Endothelial cell of umbilical vein (primary cell): ENCODE measurements around the gene GAST. TPM values are rescaled to one million over a fixed set of nuclear protein-coding genes. Genes with fewer than 3 reads are reported as not detected.

ENCODE experiments used
- BruUV-seq: library from RNA; stranded (reverse); fragments of 400-500 nt; replicated peaks from 2 replicates; lab custom pipeline; 2021; lab: Mats Ljungman, UMichigan
- CTCF ChIA-PET: fragments of 300-600, 350-600 bp; sonication (Branson Sonifier 250); formaldehyde crosslinking; loops from one replicate; lab custom pipeline; 2021; ENCODE audit warnings: antibody characterized with exemption, inconsistent platforms; lab: Charles Lee
- POLR2A ChIA-PET: fragments of 300-600, 350-600 bp; sonication (Branson Sonifier 250); formaldehyde crosslinking; loops from one replicate; lab custom pipeline; 2021; ENCODE audit warnings: antibody characterized with exemption, inconsistent platforms; lab: Charles Lee
- DNase-seq: peaks from one replicate; pipeline ENCODE4 v3.0.0-alpha.2; 2011; ENCODE audit warnings: low read depth, low spot score
- FAIRE-seq: peaks from 2 replicates; lab custom pipeline; 2011; peaks lifted over from hg19 to GRCh38; lab: Jason Lieb, UNC
- H2AFZ ChIP-seq: 2 replicates; pipeline ENCODE4 v1.6.0; 2012; ENCODE audit warnings: low read depth, low read length, control low read depth, inconsistent platforms
- H3K27ac ChIP-seq: 2 replicates; pipeline ENCODE4 v1.5.1; 2011; ENCODE audit warnings: low read depth, mild to moderate bottlenecking, control low read depth, low read length, moderate library complexity; ENCODE audit not compliant: insufficient read depth
- H3K27me3 ChIP-seq, 2 experiments: 2 replicates each; pipeline versions ENCODE4 v1.6.0 to v1.6.1; 2011; ENCODE audit warnings: low read length in 2 of 2, mixed read lengths in 1 of 2; ENCODE audit not compliant: control insufficient read depth in 2 of 2, insufficient read depth in 2 of 2
- H3K36me3 ChIP-seq, 2 experiments: 2 replicates in 1 of 2; 3 replicates in 1 of 2; pipeline ENCODE4 v1.5.1; 2011; ENCODE audit warnings: low read length in 2 of 2, mild to moderate bottlenecking in 1 of 2, moderate library complexity in 1 of 2; ENCODE audit not compliant: control insufficient read depth in 2 of 2, insufficient read depth in 2 of 2; ENCODE audit errors: extremely low read depth in 1 of 2
- H3K4me1 ChIP-seq: 3 replicates; pipeline ENCODE4 v1.5.1; 2011; ENCODE audit warnings: mild to moderate bottlenecking, low read length; ENCODE audit not compliant: control insufficient read depth, insufficient read depth; ENCODE audit errors: extremely low read depth
- H3K4me2 ChIP-seq: 2 replicates; pipeline ENCODE4 v1.6.1; 2011; ENCODE audit warnings: low read length, control low read depth, mixed read lengths; ENCODE audit not compliant: insufficient read depth
- H3K4me3 ChIP-seq, 3 experiments: fragments of 200-600 bp in 1 of 3; sonication (generic), shearing (Covaris generic) in 1 of 3; replicated peaks in 1 of 3; 2 replicates each; pipeline ENCODE4 v1.5.1; 2011 to 2016; ENCODE audit warnings: control low read depth in 3 of 3, low read length in 3 of 3, mild to moderate bottlenecking in 2 of 3, inconsistent platforms in 1 of 3, low read depth in 1 of 3, moderate library complexity in 1 of 3; ENCODE audit not compliant: insufficient read depth in 1 of 3
- H3K79me2 ChIP-seq: 2 replicates; pipeline ENCODE4 v1.6.0; 2012; ENCODE audit warnings: low read length, inconsistent platforms; ENCODE audit not compliant: control insufficient read depth, insufficient read depth
- H3K9ac ChIP-seq: replicated peaks from 2 replicates; pipeline ENCODE3; 2011; ENCODE audit warnings: low read length, control low read depth; ENCODE audit not compliant: insufficient read depth; ENCODE audit errors: extremely low read depth
- H3K9me1 ChIP-seq: replicated peaks from 3 replicates; pipeline ENCODE4 v1.6.0; 2011; ENCODE audit warnings: mild to moderate bottlenecking, low read length; ENCODE audit not compliant: control insufficient read depth, insufficient read depth; ENCODE audit errors: extremely low read depth
- H3K9me3 ChIP-seq: replicated peaks from 2 replicates; pipeline ENCODE4 v1.5.1; 2012; ENCODE audit warnings: low read length, inconsistent platforms; ENCODE audit not compliant: control insufficient read depth, insufficient read depth
- H4K20me1 ChIP-seq: replicated peaks from 2 replicates; pipeline ENCODE3; 2011; ENCODE audit warnings: mild to moderate bottlenecking, low read length; ENCODE audit not compliant: control insufficient read depth, insufficient read depth; ENCODE audit errors: extremely low read depth
- FOS ChIP-seq: IDR thresholded peaks from 2 replicates; pipeline ENCODE4 v1.6.1; 2011; ENCODE audit warnings: mild to moderate bottlenecking, low read length, moderate library complexity, borderline replicate concordance; ENCODE audit not compliant: insufficient read depth
- GATA2 ChIP-seq: IDR thresholded peaks from 2 replicates; pipeline ENCODE4 v1.7.0; 2011; ENCODE audit warnings: low read depth, mild to moderate bottlenecking, moderate library complexity, mixed read lengths, low read length; ENCODE audit not compliant: insufficient read length, insufficient read depth
- JUN ChIP-seq: IDR thresholded peaks from 2 replicates; pipeline ENCODE4 v1.6.1; 2011; ENCODE audit warnings: borderline replicate concordance, low read depth; ENCODE audit not compliant: insufficient read length, insufficient read depth
- MAX ChIP-seq: IDR thresholded peaks from 2 replicates; pipeline ENCODE4 v1.6.1; 2011; ENCODE audit not compliant: insufficient read depth, insufficient read length
- MYC ChIP-seq: IDR thresholded peaks from one replicate; pipeline ENCODE4 v1.6.1; 2011; ENCODE audit warnings: mild to moderate bottlenecking, low read depth, low read length
- POLR2A ChIP-seq: IDR thresholded peaks from 2 replicates; pipeline ENCODE4 v1.6.1; 2012; ENCODE audit warnings: low read depth, mild to moderate bottlenecking, control low read depth, low read length
- POLR2AphosphoS5 ChIP-seq: IDR thresholded peaks from 2 replicates; pipeline ENCODE4 v1.6.1; 2012; ENCODE audit warnings: low read depth, mild to moderate bottlenecking, control low read depth, low read length, moderate library complexity; ENCODE audit not compliant: insufficient read depth
- dilution Hi-C: fragments of 300-500 bp; cut with MboI; formaldehyde crosslinking; loops from one replicate; pipeline ENCODE4 v1.15.0; 2019; ENCODE audit warnings: low sequenced_read_pairs; ENCODE audit not compliant: extremely low pct_ligation_motif_present
- intact Hi-C: fragments of 100-400 bp; cut with micrococcal nuclease; formaldehyde crosslinking; loops from one replicate; pipeline ENCODE4 v1.10.0; 2022
- polyA plus RNA-seq, 4 experiments: library from polyadenylated mRNA; depleted of rRNA in 3 of 4; stranded (reverse) in 3 of 4; unstranded in 1 of 4; fragments of >200 nt; gene quantifications; 2 replicates each; pipeline versions ENCODE4 v1.2.1 to v1.2.3, GENCODE V29; 2011 to 2012; ENCODE audit warnings: missing spikeins in 1 of 4
- total RNA-seq: library from RNA; stranded (reverse); gene quantifications from 2 replicates; pipeline ENCODE4 v1.2.3, GENCODE V29; 2021

GAST gene
- total and polyA plus RNA-seq, 2 donors (not counting 3 experiments of a cell fraction or from before 2014, with no cell fraction given), result not detected

GRCh38 chr17:41679740-41680425 is 32.2 kb upstream of the GAST start:
- Histone ChIP-seq H3K79me2 (no peaks in the 10 kb centered on the region), H3K9ac (no peak overlapping the region), H3K36me3 (no peaks in the 10 kb centered on the region), H3K4me1 (peaks cover 14% of the 10 kb centered on the region), H3K9me3 (no peaks in the 10 kb centered on the region), H3K4me2 (no peak overlapping the region), H2AFZ (no peak overlapping the region), H4K20me1 (no peaks in the 10 kb centered on the region), H3K27ac (no peak overlapping the region), H3K27me3 (peaks cover 0 to 7% of the 10 kb centered on the region in 2 experiments), H3K9me1 (no peaks in the 10 kb centered on the region), H3K4me3 (no peak overlapping the region)
- ChIA-PET POLR2A (interaction anchor here (0.6 to 2.5 kb wide), 5 partner anchors 8 to 729 kb away, joined by 3 to 33 read pairs (median 8); partner anchors contain the start of gene EIF1), CTCF (interaction anchor here (1.7 to 4.5 kb wide), 5 partner anchors 9 to 17 kb away, joined by 8 to 28 read pairs (median 13); partner anchors contain the start of gene EIF1)
- intact Hi-C loops, result loop anchor here (1.0 kb wide), 1 partner anchor 8 kb away; the partner anchor contains the start of gene EIF1
- dilution Hi-C loops, result no loop called here
- TF ChIP-seq MAX, result no peak
- TF ChIP-seq MYC, result no peak
- TF ChIP-seq GATA2, result no peak
- no peak for TF ChIP-seq POLR2A
- TF ChIP-seq FOS, result no peak
- no peak for TF ChIP-seq POLR2AphosphoS5
- TF ChIP-seq JUN, result no peak
- FAIRE-seq, result no peak
- no TSS peak for BruUV-seq
- no peak for DNase-seq
